ENCODE measurements around the gene ASB18.

GRCh38 chr2:236143811-236144210, 120.4 kb downstream of the ASB18 start:
- no peak for TF ChIP-seq CTCF (conservative IDR thresholded peaks at IDR 0.05; ENCODE audit: low read depth in 2 of 2)
- no peak for TF ChIP-seq ZNF462 (CRISPR knock-in tag; IDR thresholded peaks at IDR 0.05)
- no peak for TF ChIP-seq REST (IDR thresholded peaks at IDR 0.05; ENCODE audit: unreplicated experiment)
- no peak for TF ChIP-seq EZH2 (IDR thresholded peaks at IDR 0.05; ENCODE audit: low read depth, unreplicated experiment)
- TF ChIP-seq ZNF331 (CRISPR knock-in tag; IDR thresholded peaks at IDR 0.05; ENCODE audit: low read depth): no peak
- no peak for TF ChIP-seq CREB1 (CRISPR knock-in tag; IDR thresholded peaks at IDR 0.05; ENCODE audit: low read depth)
- TF ChIP-seq POLR2AphosphoS5 (IDR thresholded peaks at IDR 0.05; ENCODE audit: low read depth): no peak
- TF ChIP-seq EZH2phosphoT487 (IDR thresholded peaks at IDR 0.05; ENCODE audit: unreplicated experiment): no peak
- TF ChIP-seq JUNB (IDR thresholded peaks at IDR 0.05; ENCODE audit: unreplicated experiment): no peak
- TF ChIP-seq STAT1 (IDR thresholded peaks at IDR 0.05; ENCODE audit: unreplicated experiment): no peak
- TF ChIP-seq ETS1 (IDR thresholded peaks at IDR 0.05): no peak
- no peak for TF ChIP-seq NANOG (IDR thresholded peaks at IDR 0.05; ENCODE audit: borderline replicate concordance)

All from GM23338 (cell line).